Lung (tissue), 12 donors: ENCODE results near the gene DNAH1. TPM values are rescaled to one million over a fixed set of nuclear protein-coding genes. Genes with fewer than 3 reads are reported as not detected.

ENCODE experiments used
- ATAC-seq: fragments of 200-7000 bp; cut with Tn5 transposase; one replicate; pipeline ENCODE4 v1.9.1; 2020; ENCODE audit warnings: moderate number of reproducible peaks; ENCODE audit not compliant: insufficient read depth, low FRiP score
- DNase-seq, 3 donors: peaks; one replicate each; pipeline ENCODE4 v3.0.0-alpha.2; 2013 to 2017
- H3K27ac ChIP-seq, 2 donors: one replicate each; pipeline ENCODE4 v1.5.1; 2013; ENCODE audit warnings: mild to moderate bottlenecking in 2 of 2, moderate library complexity in 2 of 2, control low read depth in 1 of 2, inconsistent platforms in 1 of 2, low read depth in 1 of 2, low read length in 1 of 2
- H3K27me3 ChIP-seq, 3 donors: one replicate each; pipeline ENCODE4 v1.5.1; 2013; ENCODE audit warnings: low read length in 2 of 3; ENCODE audit not compliant: control insufficient read depth in 3 of 3, insufficient read depth in 3 of 3
- H3K36me3 ChIP-seq, 4 donors: one replicate each; pipeline ENCODE4 v1.5.1; 2013; ENCODE audit warnings: low read length in 4 of 4, mild to moderate bottlenecking in 1 of 4, moderate library complexity in 1 of 4; ENCODE audit not compliant: control insufficient read depth in 4 of 4, insufficient read depth in 4 of 4
- H3K4me1 ChIP-seq, 5 donors: one replicate each; pipeline ENCODE4 v1.5.1; 2013; ENCODE audit warnings: low read length in 5 of 5, mild to moderate bottlenecking in 2 of 5, moderate library complexity in 1 of 5; ENCODE audit not compliant: control insufficient read depth in 5 of 5, insufficient read depth in 5 of 5
- H3K4me3 ChIP-seq: one replicate; pipeline ENCODE4 v1.5.1; 2013; ENCODE audit warnings: mild to moderate bottlenecking, control low read depth, moderate library complexity
- H3K9ac ChIP-seq, 2 donors: one replicate each; pipeline ENCODE4 v1.5.1; 2013; ENCODE audit warnings: low read length in 2 of 2, control low read depth in 1 of 2; ENCODE audit not compliant: insufficient read depth in 1 of 2
- H3K9me3 ChIP-seq, 4 donors: one replicate each; pipeline ENCODE4 v1.5.1; 2013; ENCODE audit warnings: low read length in 3 of 4, mild to moderate bottlenecking in 1 of 4, moderate library complexity in 1 of 4; ENCODE audit not compliant: control insufficient read depth in 4 of 4, insufficient read depth in 3 of 4
- CTCF ChIP-seq: IDR thresholded peaks from 2 replicates; pipeline ENCODE4 v1.5.1; 2012; ENCODE audit warnings: mild to moderate bottlenecking; ENCODE audit errors: control extremely low read depth, extremely low read depth
- WGBS, 2 donors: extraction: QIAGEN DNeasy Blood & Tissue Kit; methylation state at CpG; one replicate each; pipeline ENCODE4 v1.1.7; 2013; 5-methylcytosine and 5-hydroxymethylcytosine counted together
- polyA plus RNA-seq, 2 donors: library from polyadenylated mRNA; stranded (reverse); fragments of 200-250 nt; gene quantifications; one replicate each; pipeline ENCODE4 v1.2.1, GENCODE V29; 2013
- total RNA-seq, 2 donors: library from RNA; depleted of rRNA in 1 of 2; stranded (reverse); fragments of >200 nt in 1 of 2; gene quantifications; one replicate each; pipeline ENCODE4 v1.2.1, GENCODE V29; 2014 to 2021
- donor health status: control.
- donor health status: control.
- donor health status: Bipolar disorder and iron deficiency.
- donor health status: healthy.
- donor health status: DM: yes; HTN: yes; CAD: no.

The DNAH1 gene
- total and polyA plus RNA-seq, 4 donors, result 6.1 to 21.5 (median 11.4) TPM

DNA sequence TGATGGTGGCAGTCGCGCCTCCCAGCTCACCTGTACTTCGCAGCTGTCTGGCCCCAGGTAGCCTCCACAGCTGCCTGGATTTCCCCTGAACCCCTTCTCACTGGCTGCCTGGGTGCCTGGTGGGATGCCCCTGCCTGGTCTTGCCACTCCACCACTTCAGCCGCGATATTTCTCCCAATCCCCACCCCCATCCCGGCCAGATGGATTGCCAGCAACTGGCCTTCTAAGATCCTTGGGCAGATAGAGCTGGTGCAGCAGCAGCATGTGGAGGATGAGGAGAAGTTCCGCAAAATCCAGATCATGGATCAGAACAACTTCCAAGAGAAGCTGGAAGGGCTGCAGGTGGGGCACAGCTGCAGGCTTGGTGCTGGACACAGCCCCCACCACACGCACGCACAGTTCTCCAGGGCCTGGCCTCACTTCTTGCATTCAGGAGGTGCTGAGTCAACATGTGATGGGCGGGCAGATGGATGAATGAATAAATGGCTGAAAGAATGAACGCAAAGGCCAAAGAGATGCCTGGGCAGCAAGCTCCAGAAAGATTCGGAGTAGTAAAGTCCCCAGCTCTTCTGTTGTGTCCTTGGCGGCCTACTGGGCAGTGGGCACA is 35.7 kb downstream of the DNAH1 start:
- ATAC-seq (no peak), DNase-seq (no peak)
- Histone ChIP-seq H3K4me1 (no peaks in the 10 kb centered on the region), H3K27ac (no peak overlapping the region), H3K9me3 (no peaks in the 10 kb centered on the region), H3K4me3 (no peak overlapping the region), H3K9ac (no peak overlapping the region), H3K36me3 (peaks cover 0 to 68% (median 3%) of the 10 kb centered on the region in 4 donors), H3K27me3 (no peaks in the 10 kb centered on the region)
- TF ChIP-seq CTCF, result no peak
- 94% methylated on average over 13 of the region's 13 CpGs for WGBS, 2 donors

DNA sequence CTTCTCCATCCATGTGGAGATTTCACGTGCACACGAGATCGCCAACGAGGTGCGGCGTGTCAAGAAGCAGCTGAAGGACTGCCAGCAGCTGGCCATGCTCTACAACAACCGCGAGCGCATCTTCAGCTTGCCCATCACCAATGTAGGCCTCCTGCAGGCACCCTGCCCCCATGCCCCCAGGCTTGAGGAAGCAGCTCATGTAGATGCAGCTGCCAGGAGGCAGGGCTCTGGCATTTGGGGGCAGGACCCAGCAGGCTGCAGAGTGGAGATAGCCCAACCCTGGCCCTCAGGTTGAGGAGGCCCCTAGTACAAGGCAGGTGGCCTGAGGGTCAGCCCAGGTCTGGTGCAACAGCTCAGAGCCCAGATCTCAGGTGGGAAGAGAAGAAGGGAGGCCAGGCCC is 36.4 kb downstream of the DNAH1 start:
- H3K27ac ChIP-seq, result no peak overlapping the region
- no peaks in the 10 kb centered on the region for H3K4me1 ChIP-seq
- H3K36me3 ChIP-seq, result peaks cover 0 to 67% (median 3%) of the 10 kb centered on the region in 4 donors
- H3K4me3 ChIP-seq, result no peak overlapping the region
- WGBS, 2 donors, result 96 to 98% methylated on average over 9 of the region's 9 CpGs
- H3K9ac ChIP-seq, result no peak overlapping the region
- ATAC-seq (no peak), DNase-seq (no peak)
- no peaks in the 10 kb centered on the region for H3K9me3 ChIP-seq
- no peak for TF ChIP-seq CTCF
- H3K27me3 ChIP-seq, result no peaks in the 10 kb centered on the region

GRCh38 chr3:52353291-52353855 is 37.3 kb downstream of the DNAH1 start:
- no peak for ATAC-seq
- no peak overlapping the region for H3K4me3 ChIP-seq
- 93 to 97% methylated on average over 16 of the region's 16 CpGs for WGBS, 2 donors
- H3K9me3 ChIP-seq, result no peaks in the 10 kb centered on the region
- no peak for DNase-seq
- no peak overlapping the region for H3K9ac ChIP-seq
- no peak for TF ChIP-seq CTCF
- H3K27ac ChIP-seq, result no peak overlapping the region
- H3K36me3 ChIP-seq, result peaks cover 0 to 66% (median 3%) of the 10 kb centered on the region in 4 donors
- H3K27me3 ChIP-seq, result no peaks in the 10 kb centered on the region
- no peaks in the 10 kb centered on the region for H3K4me1 ChIP-seq
